Measurements from ENCODE around the gene SPATA46. TPM values are rescaled to one million over a fixed set of nuclear protein-coding genes. Genes with fewer than 3 reads are reported as not detected.
"Not testable (repeated sequence)": the region's sequence is repeated elsewhere in the genome, so short reads cannot be mapped to it uniquely, and the experiment has no call there.

SPATA46 gene
- total RNA-seq (not detected), polyA plus RNA-seq (not detected), total RNA-seq (0 reads per million in 6 experiments)

GRCh38 chr1:162376691-162377090, at the start of gene SPATA46:
Gene SPATA46 (minus strand): TSS chr1:162376854. CDS start chr1:162376790, 64 bp downstream.
- no peak within 1 kb of the TSS for H3K27ac Mint-ChIP-seq
- H3K36me3 Mint-ChIP-seq: no peaks in the 10 kb centered on the region
- DNase-seq: peak in 1 of 10 donors; percentile 3
- H3K4me1 Mint-ChIP-seq: peaks cover 0 to 2% (median 0%) of the 10 kb centered on the region in 4 donors
- H3K4me3 Mint-ChIP-seq: no peak within 1 kb of the TSS
- no peak for ATAC-seq
- POLR2A ChIA-PET: no interaction called here
- H3K27me3 Mint-ChIP-seq: no peaks in the 10 kb centered on the region
- no peaks in the 10 kb centered on the region for H3K9me3 Mint-ChIP-seq

- Mint-ChIP-seq H3K27ac (no peak overlapping the region), H3K9me3 (no peaks in the 10 kb centered on the region), H3K4me1 (peaks cover 0 to 22% (median 0%) of the 10 kb centered on the region in 4 donors), H3K4me3 (no peak overlapping the region), H3K36me3 (peaks cover 0 to 2% (median 0%) of the 10 kb centered on the region in 3 donors), H3K27me3 (peaks cover 11 to 38% (median 22%) of the 10 kb centered on the region in 5 donors)
- ATAC-seq (no peak), DNase-seq (no peak)
- POLR2A ChIA-PET: no interaction called here
Observed at GRCh38 chr1:162422662-162423375, 46.2 kb upstream of the SPATA46 start.

GRCh38 chr1:162421258-162422164, 44.9 kb upstream of the SPATA46 start:
- H3K27me3 Mint-ChIP-seq: peaks cover 11 to 47% (median 30%) of the 10 kb centered on the region in 5 donors
- peak overlapping the region in 1 of 10 donors; percentile 13 for H3K4me3 Mint-ChIP-seq

GRCh38 chr1:162420120-162420519, 43.5 kb upstream of the SPATA46 start:
- no peak overlapping the region for H3K4me3 Mint-ChIP-seq
- POLR2A ChIA-PET: no interaction called here
- H3K9me3 Mint-ChIP-seq: no peaks in the 10 kb centered on the region
- H3K36me3 Mint-ChIP-seq: peaks cover 0 to 2% (median 0%) of the 10 kb centered on the region in 3 donors
- peaks cover 0 to 22% (median 0%) of the 10 kb centered on the region in 4 donors for H3K4me1 Mint-ChIP-seq
- no peak for DNase-seq
- H3K27me3 Mint-ChIP-seq: peaks cover 8 to 61% (median 31%) of the 10 kb centered on the region in 5 donors
- H3K27ac Mint-ChIP-seq: no peak overlapping the region
- ATAC-seq: no peak

More at GRCh38 chr1:162421258-162422164, 44.9 kb upstream of the SPATA46 start:
- peaks cover 0 to 22% (median 0%) of the 10 kb centered on the region in 4 donors for H3K4me1 Mint-ChIP-seq
- peak overlapping the region in 1 of 10 donors; percentile 35 for H3K27ac Mint-ChIP-seq
- POLR2A ChIA-PET: no interaction called here
- ATAC-seq: no peak
- peaks cover 0 to 2% (median 0%) of the 10 kb centered on the region in 3 donors for H3K36me3 Mint-ChIP-seq
- no peaks in the 10 kb centered on the region for H3K9me3 Mint-ChIP-seq
- no peak for DNase-seq

GRCh38 chr1:162419450-162419931, 42.8 kb upstream of the SPATA46 start:
- Mint-ChIP-seq H3K4me1 (peaks cover 0 to 22% (median 0%) of the 10 kb centered on the region in 4 donors), H3K27me3 (peaks cover 8 to 61% (median 31%) of the 10 kb centered on the region in 5 donors)
- DNase-seq, ATAC-seq, H3K27ac Mint-ChIP-seq, H3K4me3 Mint-ChIP-seq, H3K9me3 Mint-ChIP-seq, POLR2A ChIA-PET, H3K36me3 Mint-ChIP-seq: not testable (repeated sequence)

GRCh38 chr1:162418584-162418983, 41.9 kb upstream of the SPATA46 start:
- H3K9me3 Mint-ChIP-seq, H3K4me3 Mint-ChIP-seq, ATAC-seq, H3K36me3 Mint-ChIP-seq, DNase-seq, H3K27ac Mint-ChIP-seq, POLR2A ChIA-PET: not testable (repeated sequence)
- Mint-ChIP-seq H3K4me1 (peaks cover 0 to 19% (median 0%) of the 10 kb centered on the region in 4 donors), H3K27me3 (peaks cover 4 to 55% (median 31%) of the 10 kb centered on the region in 5 donors)

- H3K36me3 Mint-ChIP-seq: peaks cover 0 to 2% (median 0%) of the 10 kb centered on the region in 3 donors
- peaks cover 0 to 17% (median 0%) of the 10 kb centered on the region in 4 donors for H3K4me1 Mint-ChIP-seq
- H3K27ac Mint-ChIP-seq: no peak overlapping the region
- DNase-seq (no peak), ATAC-seq (no peak)
- H3K9me3 Mint-ChIP-seq: no peaks in the 10 kb centered on the region
- POLR2A ChIA-PET: no interaction called here
- H3K4me3 Mint-ChIP-seq: no peak overlapping the region
- H3K27me3 Mint-ChIP-seq: peaks cover 7 to 54% (median 31%) of the 10 kb centered on the region in 5 donors
Observed at GRCh38 chr1:162417650-162418049, 41.0 kb upstream of the SPATA46 start.

- Mint-ChIP-seq H3K4me3 (no peak overlapping the region), H3K9me3 (no peaks in the 10 kb centered on the region), H3K27me3 (peaks cover 7 to 56% (median 29%) of the 10 kb centered on the region in 5 donors), H3K36me3 (no peaks in the 10 kb centered on the region), H3K4me1 (peaks cover 0 to 16% (median 0%) of the 10 kb centered on the region in 4 donors), H3K27ac (no peak overlapping the region)
- POLR2A ChIA-PET: no interaction called here
- DNase-seq (no peak), ATAC-seq (no peak)
Observed at GRCh38 chr1:162416909-162417308, 40.3 kb upstream of the SPATA46 start.

GRCh38 chr1:162416215-162416614, 39.6 kb upstream of the SPATA46 start:
- Mint-ChIP-seq H3K27me3 (peaks cover 13 to 56% (median 28%) of the 10 kb centered on the region in 5 donors), H3K4me1 (peaks cover 0 to 11% (median 0%) of the 10 kb centered on the region in 4 donors), H3K9me3 (peaks cover 0 to 2% (median 0%) of the 10 kb centered on the region in 9 donors), H3K36me3 (no peaks in the 10 kb centered on the region), H3K4me3 (no peak overlapping the region), H3K27ac (no peak overlapping the region)
- POLR2A ChIA-PET: no interaction called here
- ATAC-seq (no peak), DNase-seq (no peak)

GRCh38 chr1:162412002-162412401, 35.3 kb upstream of the SPATA46 start, which contains the start of gene SH2D1B:
Gene SH2D1B (minus strand): TSS chr1:162412136. CDS start chr1:162412016, 120 bp downstream.
- POLR2A ChIA-PET: no interaction called here
- Mint-ChIP-seq H3K4me1 (peaks cover 0 to 8% (median under 1%) of the 10 kb centered on the region in 4 donors), H3K4me3 (peak within 1 kb of the TSS in 1 of 10 donors; percentile 76), H3K27me3 (peaks cover 9 to 54% (median 23%) of the 10 kb centered on the region in 5 donors), H3K27ac (peak within 1 kb of the TSS in 1 of 10 donors; percentile 30), H3K36me3 (no peaks in the 10 kb centered on the region), H3K9me3 (peaks cover 0 to 2% (median 0%) of the 10 kb centered on the region in 9 donors)
- ATAC-seq: no peak
- DNase-seq: peak in 1 of 10 donors; percentile 11

GRCh38 chr1:162407539-162407938, 30.9 kb upstream of the SPATA46 start:
- peaks cover 7 to 38% (median 17%) of the 10 kb centered on the region in 5 donors for H3K27me3 Mint-ChIP-seq
- DNase-seq (no peak), ATAC-seq (no peak)
- H3K36me3 Mint-ChIP-seq: no peaks in the 10 kb centered on the region
- peak overlapping the region in 1 of 10 donors; percentile 43 for H3K4me3 Mint-ChIP-seq
- POLR2A ChIA-PET: no interaction called here
- H3K4me1 Mint-ChIP-seq: peaks cover 0 to 11% (median under 1%) of the 10 kb centered on the region in 4 donors
- no peak overlapping the region for H3K27ac Mint-ChIP-seq
- H3K9me3 Mint-ChIP-seq: peaks cover 0 to 2% (median 0%) of the 10 kb centered on the region in 9 donors

- Mint-ChIP-seq H3K27ac (no peak overlapping the region), H3K36me3 (no peaks in the 10 kb centered on the region), H3K4me1 (peaks cover 0 to 7% (median under 1%) of the 10 kb centered on the region in 4 donors), H3K27me3 (peaks cover 9 to 38% (median 20%) of the 10 kb centered on the region in 5 donors), H3K9me3 (peaks cover 0 to 2% (median 0%) of the 10 kb centered on the region in 9 donors), H3K4me3 (peak overlapping the region in 1 of 10 donors; percentile 26)
- POLR2A ChIA-PET: no interaction called here
- DNase-seq: no peak
- ATAC-seq: no peak
Observed at GRCh38 chr1:162406811-162407210, 30.2 kb upstream of the SPATA46 start.

All from naive thymus-derived CD8-positive, alpha-beta T cell (primary cell).